BJ (cell line): ENCODE data around the gene KRT3. TPM values are rescaled to one million over a fixed set of nuclear protein-coding genes. Genes with fewer than 3 reads are reported as not detected.

Experiments
- CTCF ChIA-PET: fragments of 350-600 bp; formaldehyde crosslinking; extraction: SDS; loops from one replicate; lab custom pipeline; 2021; ENCODE audit warnings: antibody characterized with exemption, inconsistent platforms; lab: Yijun Ruan, JAX
- POLR2A ChIA-PET: fragments of 300-600 bp; sonication (Branson Sonifier 250); formaldehyde crosslinking; extraction: SDS; loops from one replicate; lab custom pipeline; 2021; ENCODE audit warnings: antibody characterized with exemption; lab: Charles Lee
- DNase-seq: peaks from one replicate; pipeline ENCODE4 v3.0.0-alpha.2; 2011; ENCODE audit warnings: low read depth
- H3K27me3 ChIP-seq: 2 replicates; pipeline ENCODE4 v1.6.0; 2011; ENCODE audit warnings: low read length; ENCODE audit not compliant: control insufficient read depth, insufficient read depth
- H3K36me3 ChIP-seq: 2 replicates; pipeline ENCODE4 v1.5.1; 2011; ENCODE audit warnings: low read length; ENCODE audit not compliant: control insufficient read depth, insufficient read depth
- H3K4me3 ChIP-seq: 2 replicates; pipeline ENCODE4 v1.5.1; 2011; ENCODE audit warnings: low read depth, mild to moderate bottlenecking, control low read depth, low read length
- CTCF ChIP-seq: IDR thresholded peaks from 2 replicates; pipeline ENCODE4 v1.5.1; 2011; ENCODE audit warnings: low read depth, mild to moderate bottlenecking, control low read depth, inconsistent platforms, low read length, moderate library complexity; ENCODE audit not compliant: insufficient read depth
- polyA plus RNA-seq: library from polyadenylated mRNA; depleted of rRNA; stranded (reverse); fragments of >200 nt; gene quantifications from 2 replicates; pipeline ENCODE4 v1.2.3, GENCODE V29; 2011

Gene KRT3
- polyA plus RNA-seq, 1 experiment, result not detected

DNA sequence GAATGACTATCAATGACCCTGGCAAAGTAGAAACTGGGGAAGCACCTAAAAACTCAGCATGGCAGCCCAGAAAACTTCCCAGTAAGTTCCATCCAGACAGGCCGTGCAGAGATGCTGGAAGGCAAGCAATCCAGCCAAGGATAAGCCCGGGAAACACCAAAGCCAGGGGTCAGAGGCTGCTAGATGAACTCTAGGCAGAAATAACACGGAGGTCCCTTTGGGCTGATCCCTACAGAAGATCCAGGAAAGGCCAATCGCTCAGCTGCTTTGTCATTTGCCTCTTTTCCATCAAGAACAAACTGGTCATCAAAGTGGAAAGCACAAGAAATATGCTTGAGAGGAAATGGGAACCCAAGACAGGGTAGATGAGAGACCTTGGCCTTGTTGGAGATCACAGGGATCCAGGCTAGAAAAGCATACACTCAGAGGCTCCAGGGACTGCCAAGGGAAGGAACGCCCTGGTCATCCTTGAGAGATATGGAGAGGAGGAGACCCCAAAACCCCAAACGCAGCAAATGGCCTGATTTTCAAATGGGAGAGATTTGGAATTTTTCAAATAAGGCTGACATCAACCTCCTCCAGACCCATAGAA is 31.7 kb upstream of the KRT3 start:
- no peak overlapping the region for H3K4me3 ChIP-seq
- POLR2A ChIA-PET, result no interaction called here
- peaks cover 5% of the 10 kb centered on the region for H3K27me3 ChIP-seq
- CTCF ChIA-PET, result no interaction called here
- H3K36me3 ChIP-seq, result no peaks in the 10 kb centered on the region
- no peak for DNase-seq
- no peak for TF ChIP-seq CTCF

DNA sequence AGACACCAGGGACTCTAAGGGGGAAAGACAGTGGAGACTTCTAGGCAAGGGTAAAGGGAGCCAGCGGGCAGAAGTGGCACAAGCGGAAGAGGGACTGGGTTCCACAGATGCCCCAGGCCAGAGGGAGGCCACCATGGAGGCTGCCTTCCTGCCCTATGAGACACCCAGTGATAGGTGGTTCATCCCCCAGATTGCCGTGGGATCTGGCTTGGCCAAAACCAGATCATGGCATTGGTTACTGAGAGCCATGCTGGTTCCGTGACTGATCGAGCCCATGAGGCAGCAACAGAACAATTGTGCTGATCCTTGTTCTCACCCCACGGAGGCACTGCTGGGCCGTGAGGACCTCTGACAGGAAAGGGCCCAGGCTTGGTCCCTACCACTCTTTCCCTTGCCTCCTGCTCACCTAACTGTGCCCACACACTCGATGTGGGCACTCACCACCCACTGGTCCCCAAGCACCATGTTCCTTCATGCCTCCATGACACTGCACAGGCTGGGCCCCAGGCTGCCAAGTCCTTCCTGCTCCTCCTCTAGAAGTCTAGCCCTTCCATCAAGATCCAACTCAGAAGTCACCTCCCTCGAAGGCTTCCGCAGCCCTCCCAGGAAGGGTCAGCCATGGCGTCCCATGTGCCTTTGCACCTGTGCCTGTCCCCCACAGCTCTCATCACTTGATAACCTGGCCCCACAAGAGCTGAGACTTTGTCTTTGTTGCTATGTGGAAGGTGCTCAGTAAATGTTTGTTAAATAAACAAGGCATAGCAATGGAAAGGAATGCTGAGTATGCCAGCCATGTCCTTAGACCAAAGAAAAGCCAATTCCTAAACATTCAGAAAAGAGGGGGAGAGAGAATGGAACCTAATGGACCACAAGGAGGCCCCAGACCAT is 30.9 kb upstream of the KRT3 start:
- no peak overlapping the region for H3K4me3 ChIP-seq
- H3K36me3 ChIP-seq, result no peaks in the 10 kb centered on the region
- H3K27me3 ChIP-seq, result peaks cover 7% of the 10 kb centered on the region
- DNase-seq, result no peak
- no peak for TF ChIP-seq CTCF
- POLR2A ChIA-PET, result no interaction called here
- CTCF ChIA-PET, result no interaction called here

DNA sequence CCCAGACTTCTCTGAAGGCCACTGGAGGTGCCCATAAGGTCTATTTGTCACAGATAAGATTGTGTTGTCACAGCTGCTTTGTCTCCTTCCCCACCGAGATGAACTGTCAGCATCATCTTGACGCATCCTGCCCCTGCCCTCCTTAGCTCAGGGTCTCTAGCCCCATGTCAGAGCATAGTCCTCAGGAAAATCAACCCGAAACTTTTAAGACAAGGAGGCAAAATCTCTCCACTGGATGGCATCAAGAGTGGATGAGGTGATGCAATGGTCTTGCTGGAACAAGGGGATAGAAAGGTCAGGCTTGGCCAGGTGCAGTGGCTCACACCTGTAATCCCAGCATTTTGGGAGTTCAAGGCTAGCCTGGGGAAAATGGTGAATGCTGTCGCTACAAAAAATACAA is 30.0 kb upstream of the KRT3 start:
- Histone ChIP-seq H3K36me3 (no peaks in the 10 kb centered on the region), H3K4me3 (no peak overlapping the region), H3K27me3 (peaks cover 8% of the 10 kb centered on the region)
- ChIA-PET CTCF (no interaction called here), POLR2A (no interaction called here)
- no peak for TF ChIP-seq CTCF
- DNase-seq, result no peak

- H3K36me3 ChIP-seq, result no peaks in the 10 kb centered on the region
- no peak for DNase-seq
- TF ChIP-seq CTCF, result no peak
- POLR2A ChIA-PET, result no interaction called here
- no peak overlapping the region for H3K4me3 ChIP-seq
- H3K27me3 ChIP-seq, result peaks cover 9% of the 10 kb centered on the region
- CTCF ChIA-PET, result interaction anchor here (1.0 kb wide), 1 partner anchor 156 kb away, joined by 4 read pairs; no protein-coding TSS in a partner anchor
Observed at GRCh38 chr12:52824741-52825410, 29.0 kb upstream of the KRT3 start.
